SIG-M5 treated with dmso at 0.1 percent for 504 hours (cell line): ENCODE measurements around the gene MRGPRX1.
"Not testable (repeated sequence)": the region's sequence is repeated elsewhere in the genome, so short reads cannot be mapped to it uniquely, and the experiment has no call there.

ENCODE experiments used
- DNase-seq: peaks from one replicate; lab custom pipeline; 2025; ENCODE audit not compliant: unreplicated experiment; lab: John Stamatoyannopoulos, UW

The MRGPRX1 gene

GRCh38 chr11:18939314-18939713 lies at the start of gene MRGPRX1:
MRGPRX1 (minus strand) TSS chr11:18939414; CDS start chr11:18934784, 4,630 bp downstream.
- no peak for DNase-seq

GRCh38 chr11:18987454-18988231 lies 48.4 kb upstream of the MRGPRX1 start:
- no peak for DNase-seq

- DNase-seq = no peak
These were observed 47.5 kb upstream of the MRGPRX1 start for GRCh38 chr11:18986744-18987143.

DNA sequence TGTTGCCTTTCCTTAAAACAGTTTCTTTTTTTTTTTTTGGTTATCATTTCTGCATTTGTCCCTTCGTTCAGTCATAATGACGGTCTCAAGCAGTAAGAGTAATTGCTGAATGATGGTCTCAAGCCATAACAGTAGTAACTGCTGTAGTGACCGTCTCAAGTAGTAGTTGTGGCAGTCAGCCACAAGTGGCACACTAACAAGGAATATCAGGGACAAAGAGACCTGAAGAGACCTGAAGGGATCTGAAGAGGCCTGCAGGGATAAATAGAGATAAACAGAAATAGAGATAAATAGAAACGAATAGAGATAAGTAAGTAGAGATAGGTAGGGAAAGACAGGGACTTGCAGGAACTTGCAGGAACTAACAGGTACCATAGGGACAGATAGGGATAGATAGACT lies 42.7 kb upstream of the MRGPRX1 start:
- DNase-seq = no peak

DNA sequence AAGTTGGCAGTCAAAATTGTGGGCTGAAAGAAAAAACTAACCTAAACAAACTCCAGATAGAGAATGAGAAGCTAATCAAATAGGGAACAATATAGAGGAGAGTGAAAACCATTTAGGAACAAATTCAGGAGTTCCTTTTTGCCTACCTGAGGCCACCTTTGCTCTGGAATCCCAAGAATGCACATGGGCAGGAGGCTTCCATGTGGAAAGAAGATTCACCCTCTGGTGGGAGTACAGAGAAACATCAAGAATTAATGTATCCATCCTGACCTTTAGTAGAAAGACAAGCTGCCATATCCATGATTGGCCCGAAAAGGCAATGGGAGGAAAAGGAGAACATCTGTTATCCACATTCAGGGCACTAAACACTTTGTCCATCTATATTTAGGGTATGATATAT lies 35.0 kb upstream of the MRGPRX1 start:
- DNase-seq = no peak

- no peak for DNase-seq
These were observed 33.1 kb upstream of the MRGPRX1 start for GRCh38 chr11:18972336-18972735.

DNA sequence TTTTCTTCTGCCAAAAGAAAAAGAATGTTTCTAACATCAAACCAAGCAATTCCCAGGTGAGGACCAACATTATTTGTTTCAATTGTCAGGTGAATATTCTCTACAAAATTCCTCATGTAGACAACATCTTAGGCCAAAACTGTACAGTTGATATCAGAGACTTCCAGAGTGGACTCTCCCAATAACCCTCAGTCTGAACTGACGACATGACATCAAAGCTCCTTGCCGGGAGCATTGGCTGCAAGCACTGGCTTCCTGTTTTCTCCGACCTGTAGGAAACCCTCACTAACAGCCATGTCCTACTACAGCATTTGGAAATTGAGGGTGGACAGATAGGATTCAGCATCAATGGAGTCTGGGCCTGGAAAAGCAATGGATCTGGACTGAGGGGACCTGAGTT lies 30.5 kb upstream of the MRGPRX1 start:
- DNase-seq = no peak

GRCh38 chr11:18958221-18958910 lies 19.2 kb upstream of the MRGPRX1 start:
- no peak for DNase-seq

GRCh38 chr11:18956630-18957029 lies 17.4 kb upstream of the MRGPRX1 start:
- no peak for DNase-seq

DNA sequence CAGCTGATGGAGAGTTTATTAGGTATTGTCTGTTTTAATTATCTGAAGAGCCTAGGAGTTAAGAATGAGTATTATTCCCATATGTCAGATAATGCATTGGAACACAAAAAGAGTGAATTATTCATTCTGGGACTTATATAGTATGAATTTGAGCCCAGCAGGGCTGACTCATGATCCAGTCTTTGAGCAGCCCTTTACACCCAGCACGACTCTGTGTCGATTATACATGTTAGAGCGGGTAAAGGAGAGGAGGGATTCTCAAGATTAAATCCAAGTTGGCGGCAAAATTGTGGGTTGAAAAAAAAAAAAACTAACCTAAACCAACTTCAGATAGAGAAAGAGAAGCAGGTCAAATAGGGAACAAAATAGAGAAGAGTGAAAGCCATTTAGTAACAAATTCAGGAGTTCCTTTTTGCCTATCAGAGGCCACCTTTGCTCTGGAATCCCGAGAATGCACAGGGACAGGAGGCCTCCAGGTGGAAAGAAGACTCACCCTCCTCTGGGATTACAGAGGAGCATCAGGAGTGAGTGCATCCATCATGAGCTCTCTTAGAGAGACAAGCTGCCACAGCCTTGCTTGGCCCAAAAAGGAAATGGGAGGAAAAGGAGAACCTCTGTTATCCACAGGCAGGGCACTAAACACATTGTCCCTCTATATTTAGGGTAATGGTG lies 3.1 kb downstream of the MRGPRX1 start:
- no peak for DNase-seq

GRCh38 chr11:18934195-18934814 lies 4.9 kb downstream of the MRGPRX1 start:
- no peak for DNase-seq

DNA sequence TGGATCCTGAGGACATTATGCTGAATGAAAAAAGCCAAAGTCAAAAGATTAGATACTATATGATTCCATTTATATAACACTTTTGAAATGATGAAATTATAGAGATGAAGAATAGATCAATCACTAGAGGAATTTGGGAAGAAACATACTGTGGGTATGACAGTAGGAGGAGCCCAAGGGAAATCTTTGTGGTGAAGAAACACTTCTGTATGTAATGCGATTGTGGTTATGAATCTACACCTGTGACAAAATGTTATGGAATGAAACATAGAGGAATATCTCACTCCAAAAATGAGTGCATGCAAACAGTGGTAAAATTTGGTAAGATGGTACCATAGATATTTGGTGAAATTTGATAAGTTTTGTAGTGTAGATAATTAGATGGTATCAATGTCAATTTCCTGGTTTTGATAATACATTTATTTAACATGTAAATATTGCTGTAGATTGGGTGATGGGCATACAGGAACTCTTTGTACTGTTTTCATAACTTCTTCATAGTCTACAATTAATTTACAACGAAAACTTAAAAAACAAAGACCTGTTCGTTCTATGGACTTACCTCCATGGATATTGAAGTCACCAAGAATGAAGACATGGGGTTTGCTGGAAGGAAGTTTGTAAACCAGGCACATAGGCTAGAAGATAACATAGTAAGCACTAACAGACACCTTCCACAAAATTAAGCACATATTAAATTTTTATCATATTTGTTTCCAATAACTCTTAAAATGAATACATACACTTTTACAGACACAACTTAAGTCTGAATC lies 11.5 kb downstream of the MRGPRX1 start:
- DNase-seq = no peak

DNA sequence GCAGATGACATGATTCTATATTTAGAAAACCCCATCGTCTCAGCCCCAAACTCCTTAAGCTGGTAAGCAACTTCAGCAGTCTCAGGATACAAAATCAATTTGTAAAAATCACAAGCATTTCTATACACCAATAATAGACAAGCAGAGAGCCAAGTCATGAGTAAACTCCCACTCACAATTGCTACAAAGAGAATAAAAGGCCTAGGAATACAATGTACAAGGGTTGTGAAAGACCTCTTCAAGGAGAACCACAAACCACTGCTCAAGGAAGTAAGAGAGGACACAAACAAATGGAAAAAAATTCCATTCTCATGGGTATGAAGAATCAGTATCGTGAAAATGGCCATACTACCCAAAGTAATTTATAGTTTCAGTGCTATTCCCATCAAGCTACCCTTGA lies 13.8 kb downstream of the MRGPRX1 start:
- not testable (repeated sequence) for DNase-seq

DNA sequence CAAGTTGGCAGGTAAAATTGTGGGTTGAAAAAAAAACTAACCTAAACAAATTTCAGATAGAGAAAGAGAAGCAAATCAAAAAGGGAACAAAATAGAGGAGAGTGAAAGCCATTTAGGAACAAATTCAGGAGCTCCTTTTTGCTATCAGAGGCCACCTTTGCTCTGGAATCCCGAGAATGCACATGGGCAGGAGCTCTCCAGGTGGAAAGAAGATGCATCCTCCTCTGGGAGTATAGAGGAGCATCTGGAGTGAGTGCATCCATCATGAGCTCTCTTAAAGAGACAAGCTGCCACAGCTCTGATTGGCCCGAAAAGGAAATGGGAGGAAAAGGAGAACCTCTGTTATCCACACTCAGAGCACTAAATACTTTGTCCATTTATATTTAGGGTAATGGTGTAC lies 26.3 kb downstream of the MRGPRX1 start:
- DNase-seq = no peak

- DNase-seq = no peak
These were observed 31.8 kb downstream of the MRGPRX1 start for GRCh38 chr11:18907391-18907790.

- DNase-seq = not testable (repeated sequence)
These were observed 38.6 kb downstream of the MRGPRX1 start for GRCh38 chr11:18900637-18901036.

DNA sequence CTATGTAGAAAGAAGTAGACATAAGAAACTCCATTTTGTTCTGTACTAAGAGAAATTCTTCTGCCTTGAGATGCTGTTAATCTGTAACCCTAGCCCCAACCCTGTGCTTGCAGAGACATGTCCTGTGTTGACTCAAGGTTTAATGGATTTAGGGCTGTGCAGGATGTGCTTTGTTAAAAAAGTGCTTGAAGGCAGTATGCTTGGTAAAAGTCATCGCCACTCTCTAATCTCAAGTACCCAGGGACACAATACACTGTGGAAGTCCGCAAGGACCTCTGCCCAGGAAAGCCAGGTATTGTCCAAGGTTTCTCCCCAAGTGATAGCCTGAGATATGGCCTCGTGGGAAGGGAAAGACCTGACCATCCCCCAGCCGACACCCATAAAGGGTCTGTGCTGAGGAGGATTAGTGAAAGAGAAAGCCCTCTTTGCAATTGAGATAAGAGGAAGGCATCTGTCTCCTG lies 39.0 kb downstream of the MRGPRX1 start:
- DNase-seq = not testable (repeated sequence)

GRCh38 chr11:18891712-18892111 lies 47.5 kb downstream of the MRGPRX1 start:
- DNase-seq = not testable (repeated sequence)

DNA sequence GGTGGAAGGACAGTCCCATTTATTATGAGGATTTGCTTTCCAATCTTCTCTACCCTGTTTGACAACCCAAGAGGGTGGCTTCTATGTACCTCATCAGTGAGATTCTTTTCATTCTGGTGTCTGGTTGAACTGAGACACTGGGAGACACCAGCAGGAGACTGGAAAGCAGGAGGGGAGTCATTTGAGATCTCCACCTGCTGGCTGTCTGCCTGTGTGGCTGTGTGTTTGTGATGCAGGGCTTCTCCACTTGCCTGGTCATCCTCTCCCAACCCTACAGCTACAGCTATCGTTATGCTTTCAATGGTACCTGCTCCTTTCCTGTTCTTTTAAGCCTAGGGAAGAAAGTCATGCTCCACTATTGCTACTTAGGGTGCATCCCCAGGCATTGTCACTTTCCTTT lies 48.6 kb downstream of the MRGPRX1 start:
- no peak for DNase-seq
